ENCODE measurements around the gene METTL24. TPM values are rescaled to one million over a fixed set of nuclear protein-coding genes. Genes with fewer than 3 reads are reported as not detected.

Gene METTL24
- total RNA-seq, 4 donors from 2014 or later: 0.45 to 1.7 TPM; not detected in 2

GRCh38 chr6:110369066-110369465, 10.9 kb upstream of the METTL24 start:
- no peaks in the 10 kb centered on the region for H3K36me3 ChIP-seq
- 23% methylated on average over 4 of the region's 4 CpGs for WGBS
- DNase-seq (ENCODE audit: low spot score in 2 of 2): no peak
- H3K9me3 ChIP-seq: no peaks in the 10 kb centered on the region
- no peak overlapping the region for H3K4me3 ChIP-seq
- no peaks in the 10 kb centered on the region for H3K27me3 ChIP-seq
- TF ChIP-seq, protein P1, sequence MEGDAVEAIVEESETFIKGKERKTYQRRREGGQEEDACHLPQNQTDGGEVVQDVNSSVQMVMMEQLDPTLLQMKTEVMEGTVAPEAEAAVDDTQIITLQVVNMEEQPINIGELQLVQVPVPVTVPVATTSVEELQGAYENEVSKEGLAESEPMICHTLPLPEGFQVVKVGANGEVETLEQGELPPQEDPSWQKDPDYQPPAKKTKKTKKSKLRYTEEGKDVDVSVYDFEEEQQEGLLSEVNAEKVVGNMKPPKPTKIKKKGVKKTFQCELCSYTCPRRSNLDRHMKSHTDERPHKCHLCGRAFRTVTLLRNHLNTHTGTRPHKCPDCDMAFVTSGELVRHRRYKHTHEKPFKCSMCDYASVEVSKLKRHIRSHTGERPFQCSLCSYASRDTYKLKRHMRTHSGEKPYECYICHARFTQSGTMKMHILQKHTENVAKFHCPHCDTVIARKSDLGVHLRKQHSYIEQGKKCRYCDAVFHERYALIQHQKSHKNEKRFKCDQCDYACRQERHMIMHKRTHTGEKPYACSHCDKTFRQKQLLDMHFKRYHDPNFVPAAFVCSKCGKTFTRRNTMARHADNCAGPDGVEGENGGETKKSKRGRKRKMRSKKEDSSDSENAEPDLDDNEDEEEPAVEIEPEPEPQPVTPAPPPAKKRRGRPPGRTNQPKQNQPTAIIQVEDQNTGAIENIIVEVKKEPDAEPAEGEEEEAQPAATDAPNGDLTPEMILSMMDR (IDR thresholded peaks at IDR 0.05): no peak
- TF ChIP-seq EP300 (IDR thresholded peaks at IDR 0.05): no peak
- no peak for TF ChIP-seq POLR2A (IDR thresholded peaks at IDR 0.05)
- no peak for TF ChIP-seq POLR2AphosphoS5 (IDR thresholded peaks at IDR 0.05)
- no peaks in the 10 kb centered on the region for H3K4me1 ChIP-seq
- no peak overlapping the region for H3K27ac ChIP-seq

DNA sequence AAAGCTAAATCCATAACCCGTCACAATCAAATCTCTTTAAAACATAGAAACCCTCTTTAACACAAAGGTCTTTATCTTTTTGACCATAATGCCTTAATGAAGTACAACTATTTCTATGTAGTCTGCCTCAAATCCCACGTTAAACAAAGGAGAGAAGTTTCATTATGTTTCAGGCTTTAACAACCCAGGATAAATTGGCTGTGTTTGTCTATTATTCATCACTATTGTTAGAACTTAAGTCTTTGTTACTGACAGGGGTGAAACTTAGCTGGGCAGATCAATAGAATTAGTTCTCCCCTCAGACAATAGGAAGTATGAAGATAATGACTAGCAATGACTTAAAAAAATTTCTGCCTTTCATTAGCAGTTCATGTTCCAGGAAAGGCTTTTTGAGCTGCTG, 10.1 kb upstream of the METTL24 start:
- Histone ChIP-seq H3K4me3 (no peak overlapping the region), H3K27ac (no peak overlapping the region)
- WGBS: 81% methylated on average over 2 of the region's 2 CpGs

GRCh38 chr6:110367825-110368224, 9.7 kb upstream of the METTL24 start:
- no peak for DNase-seq (ENCODE audit: low spot score in 2 of 2)
- TF ChIP-seq, protein P1 (IDR thresholded peaks at IDR 0.05): no peak
- TF ChIP-seq POLR2AphosphoS5 (IDR thresholded peaks at IDR 0.05) (no peak), EP300 (IDR thresholded peaks at IDR 0.05) (no peak), POLR2A (IDR thresholded peaks at IDR 0.05) (no peak)
- no peaks in the 10 kb centered on the region for H3K36me3 ChIP-seq
- peaks cover 2% of the 10 kb centered on the region for H3K27me3 ChIP-seq
- no peak overlapping the region for H3K4me3 ChIP-seq
- no peak overlapping the region for H3K27ac ChIP-seq
- H3K4me1 ChIP-seq: no peaks in the 10 kb centered on the region
- no peaks in the 10 kb centered on the region for H3K9me3 ChIP-seq
- WGBS: 85% methylated on average over 1 of the region's 1 CpG

More for the DNA sequence above, 10.1 kb upstream of the METTL24 start:
- no peaks in the 10 kb centered on the region for H3K9me3 ChIP-seq
- H3K36me3 ChIP-seq: no peaks in the 10 kb centered on the region
- DNase-seq (ENCODE audit: low spot score in 2 of 2): no peak
- no peaks in the 10 kb centered on the region for H3K4me1 ChIP-seq
- TF ChIP-seq POLR2AphosphoS5 (IDR thresholded peaks at IDR 0.05) (no peak), EP300 (IDR thresholded peaks at IDR 0.05) (no peak), POLR2A (IDR thresholded peaks at IDR 0.05) (no peak)
- TF ChIP-seq, protein P1 (IDR thresholded peaks at IDR 0.05): no peak
- H3K27me3 ChIP-seq: peaks cover 2% of the 10 kb centered on the region

DNA sequence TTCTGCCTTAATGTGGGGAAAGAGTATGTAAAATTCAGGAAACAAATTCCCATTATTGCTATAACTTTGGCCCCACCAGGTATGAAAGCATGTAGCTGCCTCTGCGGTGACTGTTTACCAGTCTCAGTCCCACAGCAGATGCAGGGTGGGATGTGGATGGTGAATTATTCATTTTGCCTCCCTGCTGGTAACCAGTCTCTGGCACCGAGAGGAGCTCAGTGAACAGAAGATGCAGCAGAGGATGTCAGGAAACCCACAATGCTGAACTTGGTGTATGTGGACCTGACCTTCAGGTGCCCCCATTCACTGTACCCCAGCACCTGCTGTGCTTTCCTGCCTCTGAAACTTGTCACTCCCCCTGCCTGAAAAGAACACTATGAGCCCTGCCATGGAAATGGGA, 8.8 kb upstream of the METTL24 start:
- WGBS: 96% methylated on average over 2 of the region's 2 CpGs
- Histone ChIP-seq H3K36me3 (no peaks in the 10 kb centered on the region), H3K9me3 (no peaks in the 10 kb centered on the region), H3K4me3 (no peak overlapping the region), H3K4me1 (no peaks in the 10 kb centered on the region), H3K27ac (no peak overlapping the region), H3K27me3 (peaks cover 2% of the 10 kb centered on the region)
- TF ChIP-seq POLR2A (IDR thresholded peaks at IDR 0.05): no peak
- no peak for TF ChIP-seq POLR2AphosphoS5 (IDR thresholded peaks at IDR 0.05)
- TF ChIP-seq, protein P1 (IDR thresholded peaks at IDR 0.05): no peak
- TF ChIP-seq EP300 (IDR thresholded peaks at IDR 0.05): no peak
- DNase-seq (ENCODE audit: low spot score in 2 of 2): no peak

DNA sequence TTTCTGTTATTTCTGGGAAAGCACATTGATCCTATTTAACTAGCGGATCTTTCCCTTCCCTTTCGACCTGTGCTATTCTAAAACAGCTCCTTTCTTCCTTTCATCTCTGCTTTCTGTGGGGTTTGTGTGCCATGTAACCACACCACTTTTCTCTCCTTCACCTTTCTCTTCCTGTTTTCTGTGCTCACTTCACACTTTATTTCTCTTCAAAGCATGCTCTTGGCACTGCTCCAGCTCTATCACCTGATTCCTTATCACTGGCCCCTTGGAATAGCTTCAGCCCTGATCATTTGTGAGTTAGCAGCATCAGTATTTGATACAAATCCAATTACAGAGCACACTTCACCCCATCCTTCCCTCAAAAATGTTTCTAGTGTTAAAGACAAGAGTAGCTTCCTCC, 8.1 kb upstream of the METTL24 start:
- DNase-seq (ENCODE audit: low spot score in 2 of 2): no peak
- H3K9me3 ChIP-seq: no peaks in the 10 kb centered on the region
- no peak overlapping the region for H3K4me3 ChIP-seq
- peaks cover 2% of the 10 kb centered on the region for H3K27me3 ChIP-seq
- 72% methylated on average over 2 of the region's 2 CpGs for WGBS
- H3K4me1 ChIP-seq: no peaks in the 10 kb centered on the region
- TF ChIP-seq, protein P1 (IDR thresholded peaks at IDR 0.05): no peak
- TF ChIP-seq POLR2AphosphoS5 (IDR thresholded peaks at IDR 0.05): no peak
- no peak for TF ChIP-seq POLR2A (IDR thresholded peaks at IDR 0.05)
- H3K27ac ChIP-seq: no peak overlapping the region
- H3K36me3 ChIP-seq: no peaks in the 10 kb centered on the region
